ENCODE data around the gene BCAS3.

GRCh38 chr17:61426482-61427304 is 749.0 kb downstream of the BCAS3 start:
- TF ChIP-seq POLR2A (IDR thresholded peaks at IDR 0.05) (no peak), CTCF (IDR thresholded peaks at IDR 0.05) (no peak)

All from body of pancreas (tissue), 4 donors.